Astrocyte of the spinal cord (primary cell): ENCODE data around the gene CD200R1.
A peak's percentile ranks its signal among the peaks of the same experiment; 100 is the strongest.

Source experiments
- DNase-seq: peaks from one replicate; pipeline ENCODE4 v3.0.0; 2011; ENCODE audit warnings: low read depth, low spot score
- H3K4me3 ChIP-seq: 2 replicates; pipeline ENCODE4 v1.5.1; 2011; ENCODE audit warnings: low read depth, mild to moderate bottlenecking, low read length, moderate library complexity
- in situ Hi-C: cut with HindIII; loops from 2 replicates; pipeline ENCODE4 v1.10.0; 2017; ENCODE audit warnings: low sequenced_read_pairs
- TF ChIP-seq, protein P1 (sequence below): IDR thresholded peaks from 2 replicates; pipeline ENCODE4 v1.5.1; 2012; ENCODE audit warnings: low read depth, mild to moderate bottlenecking, low read length, inconsistent platforms

CD200R1 gene

GRCh38 chr3:112904786-112905185 lies 70.1 kb downstream of the CD200R1 start:
- in situ Hi-C loops: no loop called here
- DNase-seq: no peak
- TF ChIP-seq, protein P1, sequence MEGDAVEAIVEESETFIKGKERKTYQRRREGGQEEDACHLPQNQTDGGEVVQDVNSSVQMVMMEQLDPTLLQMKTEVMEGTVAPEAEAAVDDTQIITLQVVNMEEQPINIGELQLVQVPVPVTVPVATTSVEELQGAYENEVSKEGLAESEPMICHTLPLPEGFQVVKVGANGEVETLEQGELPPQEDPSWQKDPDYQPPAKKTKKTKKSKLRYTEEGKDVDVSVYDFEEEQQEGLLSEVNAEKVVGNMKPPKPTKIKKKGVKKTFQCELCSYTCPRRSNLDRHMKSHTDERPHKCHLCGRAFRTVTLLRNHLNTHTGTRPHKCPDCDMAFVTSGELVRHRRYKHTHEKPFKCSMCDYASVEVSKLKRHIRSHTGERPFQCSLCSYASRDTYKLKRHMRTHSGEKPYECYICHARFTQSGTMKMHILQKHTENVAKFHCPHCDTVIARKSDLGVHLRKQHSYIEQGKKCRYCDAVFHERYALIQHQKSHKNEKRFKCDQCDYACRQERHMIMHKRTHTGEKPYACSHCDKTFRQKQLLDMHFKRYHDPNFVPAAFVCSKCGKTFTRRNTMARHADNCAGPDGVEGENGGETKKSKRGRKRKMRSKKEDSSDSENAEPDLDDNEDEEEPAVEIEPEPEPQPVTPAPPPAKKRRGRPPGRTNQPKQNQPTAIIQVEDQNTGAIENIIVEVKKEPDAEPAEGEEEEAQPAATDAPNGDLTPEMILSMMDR: no peak
- no peak overlapping the region for H3K4me3 ChIP-seq

DNA sequence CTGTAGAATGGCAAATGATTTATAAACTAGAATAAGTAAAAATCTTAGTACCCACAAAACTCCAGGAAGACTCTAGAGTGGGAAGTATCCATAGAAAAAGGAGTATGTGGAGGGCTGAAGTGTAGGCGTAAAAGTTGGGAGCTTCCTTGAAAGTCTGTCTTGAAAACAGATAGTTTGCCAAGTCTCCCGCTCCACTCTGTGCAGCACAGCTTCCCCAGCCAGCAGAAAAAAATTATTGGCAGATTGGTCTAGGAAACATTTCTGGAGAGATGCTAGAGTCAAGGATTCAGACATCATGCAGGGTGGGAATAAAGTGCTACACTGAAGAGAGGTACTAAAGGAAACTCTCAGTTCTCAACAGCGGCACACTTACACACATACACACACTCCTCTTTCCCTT lies 74.8 kb downstream of the CD200R1 start:
- TF ChIP-seq, protein P1: no peak
- no peak overlapping the region for H3K4me3 ChIP-seq
- in situ Hi-C loops: no loop called here
- no peak for DNase-seq

- H3K4me3 ChIP-seq: no peak overlapping the region
- no peak for DNase-seq
- in situ Hi-C loops: no loop called here
- TF ChIP-seq, protein P1: no peak
Observed at GRCh38 chr3:112897791-112898190, 77.1 kb downstream of the CD200R1 start.

- in situ Hi-C loops: no loop called here
- DNase-seq: peak; percentile 43
- TF ChIP-seq, protein P1: no peak
Observed at GRCh38 chr3:112894258-112894657, 80.6 kb downstream of the CD200R1 start.

GRCh38 chr3:112889357-112889756 lies 85.5 kb downstream of the CD200R1 start:
- no peak overlapping the region for H3K4me3 ChIP-seq
- TF ChIP-seq, protein P1: no peak
- in situ Hi-C loops: no loop called here
- peak; percentile 4 for DNase-seq

More at GRCh38 chr3:112894258-112894657, 80.6 kb downstream of the CD200R1 start:
- H3K4me3 ChIP-seq: no peak overlapping the region

DNA sequence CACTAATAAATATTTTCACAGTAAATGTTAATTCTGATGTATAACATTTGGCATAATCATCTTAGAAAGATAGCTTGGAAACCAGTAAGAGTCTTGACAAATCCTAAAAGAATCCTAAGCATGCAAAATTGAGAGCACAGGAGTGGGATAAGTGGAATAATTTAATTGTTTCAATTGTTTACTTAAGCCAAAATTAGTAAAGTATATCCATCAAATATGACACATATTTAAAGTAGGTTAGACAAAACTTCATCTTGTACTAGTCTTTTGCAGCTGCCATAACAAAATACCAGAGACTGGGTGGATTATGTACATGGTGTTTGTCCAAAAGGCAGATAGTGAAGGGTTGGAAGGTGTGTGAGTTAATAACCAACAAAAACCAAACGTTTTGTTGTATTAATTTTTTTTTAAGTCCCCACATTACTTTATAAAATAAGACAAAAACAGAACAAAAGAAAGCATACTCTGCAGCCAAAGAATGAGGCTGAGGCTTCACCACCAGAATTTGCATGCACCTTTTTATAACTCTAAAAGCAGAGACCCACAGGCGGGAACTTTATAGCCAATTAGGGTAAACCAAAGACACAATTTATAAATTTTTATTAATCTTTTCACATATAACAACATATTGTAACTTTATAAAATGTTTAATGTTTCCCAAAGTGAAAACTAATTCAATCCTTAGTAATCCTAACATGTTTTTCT lies 86.4 kb downstream of the CD200R1 start:
- TF ChIP-seq, protein P1: no peak
- in situ Hi-C loops: no loop called here
- H3K4me3 ChIP-seq: no peak overlapping the region
- no peak for DNase-seq
